Fibroblast of skin of scalp (primary cell): Measurements from ENCODE around the gene FBXL16.

Source experiments
- DNase-seq: peaks from one replicate; pipeline ENCODE4 v3.0.0-alpha.2; 2013

The FBXL16 gene

DNA sequence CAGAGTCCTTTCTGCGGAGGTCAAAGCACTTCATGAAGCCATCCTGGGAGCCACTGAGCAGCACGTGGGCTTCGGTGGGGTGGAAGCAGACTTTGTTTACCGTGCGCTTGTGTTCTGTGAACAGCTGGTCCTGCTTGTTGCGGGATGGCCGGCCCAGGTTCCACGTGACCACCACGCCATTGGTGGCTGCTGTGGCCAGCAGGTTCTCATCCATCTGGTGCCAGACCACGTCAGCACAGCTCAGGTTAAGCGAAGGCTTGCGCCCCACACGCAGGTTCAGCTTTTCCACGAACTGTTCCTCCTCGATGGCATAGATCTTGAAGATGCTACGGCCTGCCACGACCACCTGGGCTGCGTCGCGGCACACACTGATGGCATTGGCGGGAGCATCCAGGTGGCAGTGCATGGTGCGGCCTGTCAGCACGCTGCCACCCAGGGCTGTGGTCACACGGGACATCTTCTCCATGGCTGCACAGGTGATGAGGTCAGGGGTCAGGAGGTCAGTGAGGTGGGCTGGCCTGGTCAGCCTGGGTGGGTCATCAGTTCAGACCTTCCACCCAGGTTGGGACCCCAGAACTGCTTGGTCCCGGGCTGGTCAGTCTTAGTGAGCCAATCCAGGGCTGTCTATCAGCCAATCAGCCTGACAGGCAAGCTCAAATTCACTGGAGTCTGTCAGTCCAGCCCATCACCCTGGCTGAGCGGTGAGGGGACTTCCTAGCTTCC is 16.3 kb downstream of the FBXL16 start:
- DNase-seq: no peak

DNA sequence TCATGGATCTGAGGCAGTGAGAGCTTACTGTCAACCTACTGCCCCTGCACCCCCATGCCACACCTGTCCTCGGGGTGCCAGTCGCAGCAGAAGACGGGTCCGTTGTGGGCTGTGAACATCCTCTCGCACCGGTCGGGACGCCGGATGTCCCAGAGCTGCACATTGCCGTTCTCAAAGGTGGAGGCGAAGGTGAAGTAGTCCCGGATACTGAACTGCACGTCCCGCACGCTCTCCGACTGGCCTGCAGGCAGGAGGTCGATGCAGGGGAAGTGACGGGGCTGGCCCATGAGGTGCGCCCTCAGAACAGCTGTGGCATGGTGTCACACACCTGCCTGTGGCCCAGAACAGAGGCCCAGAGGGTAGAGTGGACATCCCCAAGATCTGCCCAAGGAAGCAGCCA is 18.1 kb downstream of the FBXL16 start:
- DNase-seq: no peak

DNA sequence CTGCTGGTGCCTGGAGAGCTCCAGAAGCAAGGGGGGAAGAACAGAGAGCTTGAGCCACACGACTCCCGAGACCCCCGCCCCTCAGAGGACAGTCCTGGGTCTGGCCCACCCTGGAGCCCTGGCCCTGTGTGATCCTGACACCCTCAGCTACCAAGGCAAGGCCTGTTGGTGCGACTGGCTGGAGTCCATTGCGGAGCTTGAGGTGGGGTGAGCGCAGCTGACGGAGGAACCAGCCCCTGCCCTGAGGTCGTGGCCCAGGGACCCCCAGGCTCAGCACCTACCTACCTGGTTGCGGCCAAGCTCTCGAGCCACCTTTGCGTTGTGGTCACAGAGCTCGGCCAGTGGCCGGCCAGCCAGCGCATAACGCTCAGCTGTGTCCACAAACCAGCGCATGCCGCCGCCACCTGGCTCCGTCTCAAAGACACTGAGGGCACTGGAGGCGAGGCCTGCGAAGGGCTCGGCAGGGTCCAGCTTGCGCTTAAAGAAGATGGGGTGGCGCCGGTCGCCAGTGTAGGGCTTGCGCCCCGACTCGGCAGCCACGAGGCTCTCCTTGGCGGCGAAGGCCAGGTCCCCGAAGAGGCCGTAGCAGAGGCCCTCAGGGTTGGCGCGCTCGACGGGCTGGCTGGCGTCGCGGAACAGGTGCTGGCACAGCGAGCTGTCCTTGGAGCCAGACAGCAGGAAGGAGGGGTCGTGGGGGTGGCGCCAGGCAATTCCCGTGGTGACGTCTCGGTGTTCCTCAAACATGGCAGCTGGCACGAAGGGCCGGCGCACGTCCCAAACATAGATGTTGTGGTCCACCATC is 18.9 kb downstream of the FBXL16 start:
- DNase-seq: no peak

DNA sequence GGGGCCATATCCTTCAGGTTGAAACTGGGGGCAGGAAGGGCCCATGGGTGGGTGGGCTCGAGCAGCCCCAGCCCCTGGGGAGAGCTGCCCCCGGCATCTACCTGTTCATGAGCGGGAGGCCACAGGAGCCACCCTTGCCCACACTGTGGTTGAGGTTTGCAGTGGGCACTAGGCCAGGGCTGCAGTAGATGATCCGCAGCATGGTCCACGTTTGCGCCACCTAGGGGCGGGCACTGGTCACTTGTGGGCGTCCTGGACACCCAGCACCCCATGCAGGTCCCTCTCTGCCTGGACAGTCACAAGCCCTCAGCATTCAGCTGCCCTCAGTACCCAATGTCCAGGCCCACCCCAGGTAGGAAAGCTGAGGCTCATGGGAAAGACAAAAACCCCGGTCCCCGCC is 19.6 kb downstream of the FBXL16 start:
- peak; percentile 45 for DNase-seq

DNA sequence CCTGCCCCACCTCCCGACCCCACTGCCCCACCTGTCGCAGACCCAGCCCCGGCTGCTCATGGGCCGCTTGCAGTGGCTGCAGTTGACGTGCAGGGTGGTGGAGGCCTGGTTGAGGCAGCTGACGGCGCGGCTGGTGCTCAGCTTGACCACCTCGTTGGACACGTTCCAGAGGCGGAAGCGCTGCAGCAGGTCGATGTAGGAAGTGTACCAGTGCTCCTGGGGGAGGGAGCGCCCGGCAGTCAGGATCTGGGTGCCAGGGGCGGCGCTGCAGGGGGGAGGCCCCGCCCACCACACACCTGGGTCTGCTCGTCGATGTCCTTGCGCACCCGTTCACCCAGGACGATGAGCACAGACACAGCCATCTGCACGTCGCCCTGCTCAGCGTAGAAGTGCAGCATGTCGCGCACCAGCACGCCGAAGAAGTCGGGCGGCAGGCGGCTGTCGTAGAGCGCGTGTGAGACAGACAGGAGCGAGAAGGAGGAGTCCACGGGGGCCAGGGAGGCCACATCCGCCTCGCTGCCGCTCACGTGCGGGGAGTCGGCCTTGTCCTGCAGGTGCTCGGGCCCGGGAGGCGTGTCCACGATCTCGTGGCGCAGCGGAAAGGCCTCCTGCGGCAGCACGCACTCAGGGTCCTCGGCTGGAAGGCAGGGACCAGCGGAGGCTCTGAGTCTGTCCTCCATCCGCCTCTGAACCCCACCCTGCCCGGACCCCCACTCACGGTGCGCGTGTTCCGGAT is 20.5 kb downstream of the FBXL16 start:
- no peak for DNase-seq

DNA sequence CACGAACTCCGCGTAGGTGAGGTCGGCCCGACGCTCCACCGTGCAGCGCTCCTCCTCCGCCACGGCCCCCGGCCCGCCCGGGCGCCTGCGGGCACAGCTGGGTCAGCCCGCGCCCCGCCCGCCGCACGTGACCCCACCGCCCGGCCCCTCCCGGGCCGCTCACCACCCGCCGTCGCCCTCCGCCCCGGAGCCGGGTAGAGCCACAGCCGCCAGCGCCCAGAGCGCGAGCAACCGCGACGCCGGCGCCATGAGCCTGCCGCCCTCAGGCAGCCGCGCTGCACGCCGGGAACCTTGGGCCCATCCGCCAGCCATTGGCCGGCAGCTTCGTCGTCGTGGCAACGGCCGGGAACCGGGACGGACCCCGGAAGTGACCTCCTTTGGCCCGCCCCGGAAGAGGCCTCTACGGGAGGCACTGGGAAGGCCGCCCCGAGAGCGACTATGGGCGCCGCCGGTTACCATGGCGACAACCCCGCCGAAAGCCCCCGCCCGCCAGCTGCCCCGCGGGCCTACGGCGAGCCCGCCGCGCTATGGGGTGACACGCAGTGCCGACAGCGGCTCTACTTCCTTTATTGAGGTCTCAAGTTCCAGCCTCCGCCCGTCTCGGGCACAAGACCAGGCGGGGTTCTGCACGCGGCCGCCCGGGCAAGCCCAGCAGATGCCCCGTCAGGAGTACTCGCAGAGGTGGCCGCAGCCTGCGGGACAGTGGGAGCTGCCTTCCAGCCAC is 21.4 kb downstream of the FBXL16 start, which contains the start of gene JMJD8:
Gene JMJD8 (minus strand): TSS at position 264 of the 724 bp plus-strand sequence. CDS start 15 bp downstream, at position 249.
- peak; percentile 96 for DNase-seq

DNA sequence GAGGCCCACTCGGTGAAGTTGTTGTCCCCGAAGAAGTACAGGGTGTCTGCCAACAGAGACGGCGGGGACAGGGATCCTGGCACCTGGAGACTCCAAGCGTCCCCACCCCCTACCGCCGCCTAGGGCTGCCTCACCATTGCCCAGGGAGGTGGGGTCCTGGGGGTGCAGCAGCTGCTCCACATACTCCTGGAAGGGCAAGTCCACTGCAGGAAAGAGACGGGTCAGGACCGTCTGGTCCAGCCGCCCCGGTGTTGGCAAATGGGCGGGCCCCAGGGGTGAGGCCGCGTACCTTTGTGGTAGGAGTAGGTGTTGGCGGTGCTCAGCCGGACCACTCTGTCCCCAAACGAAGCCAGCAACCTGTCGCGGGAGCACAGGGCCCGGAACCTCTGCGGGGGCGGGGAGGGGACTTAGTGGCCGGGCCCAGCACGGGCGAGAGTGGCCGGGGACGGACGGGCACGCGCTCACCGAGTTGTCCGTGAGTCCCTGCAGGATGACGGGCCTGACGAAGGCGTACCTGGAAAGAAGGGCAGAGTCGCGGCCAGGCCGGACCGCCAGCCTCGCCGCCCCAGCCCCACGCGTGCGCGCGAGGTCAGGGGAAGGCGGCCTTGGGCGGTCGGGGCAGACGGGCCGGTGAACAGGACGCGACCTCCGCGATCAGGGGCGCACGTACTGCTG is 22.1 kb downstream of the FBXL16 start:
- no peak for DNase-seq

DNA sequence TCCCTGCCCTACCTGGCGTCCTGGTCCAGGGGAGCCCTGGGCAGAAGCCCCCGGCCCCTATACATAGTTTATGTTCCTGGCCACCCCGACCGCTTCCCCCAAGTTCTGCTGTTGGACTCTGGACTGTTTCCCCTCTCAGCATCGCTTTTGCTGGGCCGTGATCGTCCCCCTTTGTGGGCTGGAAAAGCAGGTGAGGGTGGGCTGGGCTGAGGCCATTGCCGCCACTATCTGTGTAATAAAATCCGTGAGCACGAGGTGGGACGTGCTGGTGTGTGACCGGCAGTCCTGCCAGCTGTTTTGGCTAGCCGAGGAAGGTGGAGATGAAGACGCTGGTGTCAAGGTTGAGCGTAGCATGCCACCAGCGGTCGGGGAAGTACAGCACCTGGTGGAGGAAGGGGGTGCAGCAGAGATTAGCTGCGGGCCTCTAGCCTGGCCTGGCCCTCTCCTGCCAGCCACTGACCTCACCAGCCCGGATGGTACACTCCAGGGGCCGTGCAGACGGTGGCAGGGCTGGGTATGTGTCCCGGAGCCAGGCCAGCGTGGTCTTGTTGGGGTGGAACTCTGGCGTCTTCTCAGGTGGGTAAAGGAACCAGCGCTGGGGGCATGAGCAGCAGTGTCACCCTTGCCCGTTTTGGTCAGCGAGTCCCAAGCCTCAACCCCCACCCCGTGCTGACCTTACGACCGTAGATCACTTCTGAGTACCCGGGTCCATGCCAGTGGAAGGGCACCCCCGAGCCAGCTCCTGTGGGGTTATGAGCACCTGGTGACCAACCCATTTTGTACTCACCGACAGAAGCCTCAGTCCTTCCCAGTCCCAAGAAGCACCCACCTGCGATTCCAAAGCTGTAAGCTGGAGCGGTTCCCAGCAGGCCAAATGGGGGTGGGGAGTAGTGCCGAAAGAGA is 22.9 kb downstream of the FBXL16 start:
- no peak for DNase-seq

DNA sequence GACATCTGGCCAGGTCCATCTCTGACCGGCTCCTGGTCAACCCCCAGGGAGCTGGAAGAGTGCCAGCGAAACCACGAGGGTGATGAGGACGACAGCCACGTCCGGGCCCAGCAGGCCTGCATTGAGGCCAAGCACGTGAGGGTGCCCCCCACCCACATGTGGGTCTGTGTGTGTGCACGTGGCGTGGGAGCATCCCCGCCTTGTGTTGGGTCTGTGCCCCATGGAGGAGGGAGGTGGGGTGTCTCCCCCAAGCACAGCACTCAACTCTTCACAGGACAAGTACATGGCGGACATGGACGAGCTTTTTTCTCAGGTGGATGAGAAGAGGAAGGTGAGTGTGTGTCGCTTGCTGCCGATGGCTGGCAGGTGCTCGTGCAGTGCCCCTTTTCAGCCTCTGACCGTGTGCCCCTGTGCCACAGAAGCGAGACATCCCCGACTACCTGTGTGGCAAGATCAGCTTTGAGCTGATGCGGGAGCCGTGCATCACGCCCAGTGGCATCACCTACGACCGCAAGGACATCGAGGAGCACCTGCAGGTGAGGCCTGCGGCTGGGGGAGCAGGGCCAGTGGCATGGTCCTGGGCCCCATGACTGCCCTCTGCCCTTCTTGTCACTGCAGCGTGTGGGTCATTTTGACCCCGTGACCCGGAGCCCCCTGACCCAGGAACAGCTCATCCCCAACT is 23.7 kb downstream of the FBXL16 start:
- DNase-seq: no peak

DNA sequence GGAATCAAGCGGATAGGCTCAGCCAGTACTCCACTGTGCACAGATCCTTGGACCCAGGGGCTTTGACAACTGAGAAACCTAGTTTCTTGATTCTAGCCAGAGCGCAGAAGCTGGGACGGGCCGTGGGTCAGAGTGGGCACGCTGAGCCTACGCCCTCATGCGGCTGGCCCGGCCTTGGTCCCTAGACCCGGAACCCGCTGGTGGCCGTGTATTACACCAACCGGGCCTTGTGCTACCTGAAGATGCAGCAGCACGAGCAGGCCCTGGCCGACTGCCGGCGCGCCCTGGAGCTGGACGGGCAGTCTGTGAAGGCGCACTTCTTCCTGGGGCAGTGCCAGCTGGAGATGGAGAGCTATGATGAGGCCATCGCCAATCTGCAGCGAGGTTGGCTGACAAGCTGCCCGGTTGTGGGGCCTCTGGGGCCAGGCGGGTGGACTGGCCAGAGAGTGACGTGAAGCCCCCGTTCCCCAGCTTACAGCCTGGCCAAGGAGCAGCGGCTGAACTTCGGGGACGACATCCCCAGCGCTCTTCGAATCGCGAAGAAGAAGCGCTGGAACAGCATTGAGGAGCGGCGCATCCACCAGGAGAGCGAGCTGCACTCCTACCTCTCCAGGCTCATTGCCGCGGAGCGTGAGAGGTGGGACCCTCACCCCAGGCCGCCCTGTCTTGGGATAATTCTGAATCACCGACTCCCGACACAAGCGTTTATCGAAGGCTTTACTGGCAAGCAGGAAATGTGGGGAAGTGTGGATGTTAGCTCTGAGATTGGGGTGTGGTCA is 24.4 kb downstream of the FBXL16 start:
- peak; percentile 14 for DNase-seq

DNA sequence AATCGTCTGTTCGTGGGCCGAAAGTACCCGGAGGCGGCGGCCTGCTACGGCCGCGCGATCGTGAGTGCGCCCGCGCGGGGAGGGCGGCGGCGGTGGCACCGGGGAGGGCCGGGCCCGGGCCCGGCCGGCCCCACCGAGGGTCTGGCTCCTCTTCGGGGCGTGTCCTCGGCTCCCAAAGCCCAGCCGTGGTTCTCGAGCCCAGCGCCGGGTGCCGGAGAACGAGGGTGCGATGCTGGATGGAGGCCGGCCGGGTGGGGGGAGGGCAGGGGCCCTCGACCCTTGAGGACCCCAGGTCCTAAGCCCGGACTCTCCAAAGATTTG is 25.0 kb downstream of the FBXL16 start:
- no peak for DNase-seq

DNA sequence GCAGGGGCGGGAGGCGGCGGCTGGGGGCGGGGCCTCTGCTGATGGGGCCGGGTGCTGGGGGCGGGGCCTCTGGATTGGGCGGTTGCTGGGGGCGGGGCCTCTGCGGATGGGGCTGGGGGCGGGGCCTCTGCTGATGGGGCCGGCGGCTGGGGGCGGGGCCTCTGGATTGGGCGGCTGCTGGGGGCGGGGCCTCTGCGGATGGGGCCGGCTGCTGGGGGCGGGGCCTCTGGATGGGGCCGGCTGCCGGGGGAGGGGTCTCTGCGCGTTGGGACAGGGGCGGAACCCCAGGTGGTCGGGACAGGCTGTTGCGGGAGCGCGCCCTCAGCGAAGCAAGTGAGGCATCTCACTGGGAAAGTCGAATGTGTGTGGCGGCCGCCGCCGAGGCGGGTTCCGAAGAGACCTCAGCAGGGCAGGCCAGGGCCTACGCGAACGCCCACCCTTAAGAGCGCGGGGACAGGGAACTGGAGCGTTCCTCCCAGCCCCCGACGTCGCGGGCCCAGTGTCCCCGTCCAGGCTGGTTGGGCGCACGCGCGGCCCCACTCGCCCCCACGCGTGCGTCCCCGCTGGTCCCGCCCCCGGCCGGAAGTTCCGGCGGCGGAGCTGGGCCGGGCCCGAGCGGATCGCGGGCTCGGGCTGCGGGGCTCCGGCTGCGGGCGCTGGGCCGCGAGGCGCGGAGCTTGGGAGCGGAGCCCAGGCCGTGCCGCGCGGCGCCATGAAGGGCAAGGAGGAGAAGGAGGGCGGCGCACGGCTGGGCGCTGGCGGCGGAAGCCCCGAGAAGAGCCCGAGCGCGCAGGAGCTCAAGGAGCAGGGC is 25.6 kb downstream of the FBXL16 start, which contains the start of gene STUB1:
Gene STUB1 (plus strand): TSS at position 597 of the 811 bp plus-strand sequence. CDS start 116 bp downstream, at position 713.
- DNase-seq: peak; percentile 89

DNA sequence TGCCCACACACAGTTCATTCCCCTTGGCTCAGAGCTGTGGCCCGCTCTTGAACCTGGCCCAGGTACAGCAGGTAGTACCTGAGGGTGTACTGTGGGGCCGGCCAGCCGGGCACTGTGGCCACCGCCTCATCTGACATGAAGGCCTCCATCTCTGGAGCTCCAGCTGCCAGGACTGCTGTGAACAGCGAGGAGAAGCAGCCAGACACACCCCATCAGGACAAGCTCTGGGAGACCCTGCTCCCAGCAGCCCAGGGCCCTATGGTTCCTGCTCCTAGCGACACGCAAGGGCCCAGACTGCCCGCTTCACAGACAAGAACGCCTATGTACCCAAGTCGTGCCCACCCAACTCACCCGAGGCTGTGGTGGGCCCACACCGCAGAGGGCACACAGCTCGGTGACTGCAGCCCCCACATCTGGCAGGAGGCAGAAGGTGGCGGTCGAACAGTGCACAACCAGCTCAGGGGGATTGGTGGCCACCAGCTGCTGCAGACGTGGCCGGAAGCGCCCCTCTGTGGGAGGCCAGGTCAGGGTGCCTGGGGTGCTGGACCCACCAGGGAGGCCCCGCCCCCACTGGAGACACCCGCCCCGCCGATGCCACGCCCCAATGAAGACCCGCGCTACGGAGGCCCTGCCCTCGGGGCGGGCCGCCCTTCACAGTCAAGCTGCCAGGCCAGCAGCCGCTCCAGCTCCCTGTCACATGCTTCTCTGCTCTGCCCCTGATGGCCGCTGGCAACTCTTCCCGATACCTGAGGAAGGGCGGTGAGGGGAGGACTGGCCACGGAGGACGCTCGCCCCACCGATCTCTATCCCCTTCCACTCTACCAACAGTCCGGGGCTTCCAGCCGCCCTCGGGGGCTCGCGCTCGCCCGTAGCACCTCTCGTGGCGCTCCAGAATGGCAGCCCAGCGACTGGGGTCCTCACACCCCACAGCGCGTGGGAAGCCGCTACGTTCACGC is 26.5 kb downstream of the FBXL16 start:
- peak; percentile 69 for DNase-seq

DNA sequence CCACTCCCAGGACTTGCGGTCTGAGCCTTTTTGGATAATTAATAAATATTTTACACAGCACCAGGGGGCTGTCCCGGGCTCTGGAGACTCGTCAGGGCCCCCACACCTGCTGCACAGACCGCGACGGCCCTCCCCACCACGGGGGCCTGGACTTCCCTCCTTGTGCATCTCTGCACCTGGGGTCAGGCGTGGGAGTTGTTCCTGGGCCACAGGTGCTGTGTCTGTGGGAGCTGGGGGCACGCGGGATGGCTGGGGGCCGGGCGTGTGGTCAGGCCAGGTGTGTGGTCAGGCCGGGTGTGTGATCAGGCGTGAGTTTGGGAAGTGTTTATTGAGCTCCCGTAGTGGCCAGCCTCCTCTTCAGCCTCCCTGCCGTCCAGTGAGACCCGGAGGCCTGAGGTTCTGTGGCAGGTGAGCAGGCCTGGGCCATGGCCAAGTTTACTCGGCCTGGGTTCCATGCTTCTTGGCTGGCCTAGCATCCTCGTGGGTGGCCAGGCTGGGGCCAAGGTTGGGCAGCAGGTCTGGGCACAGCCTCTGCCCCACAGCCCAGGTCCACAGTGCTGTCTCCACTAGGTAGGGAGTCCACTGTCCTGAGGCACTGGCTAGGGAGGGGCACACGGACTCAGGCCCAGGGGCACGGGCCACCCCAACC is 27.3 kb downstream of the FBXL16 start:
- no peak for DNase-seq

DNA sequence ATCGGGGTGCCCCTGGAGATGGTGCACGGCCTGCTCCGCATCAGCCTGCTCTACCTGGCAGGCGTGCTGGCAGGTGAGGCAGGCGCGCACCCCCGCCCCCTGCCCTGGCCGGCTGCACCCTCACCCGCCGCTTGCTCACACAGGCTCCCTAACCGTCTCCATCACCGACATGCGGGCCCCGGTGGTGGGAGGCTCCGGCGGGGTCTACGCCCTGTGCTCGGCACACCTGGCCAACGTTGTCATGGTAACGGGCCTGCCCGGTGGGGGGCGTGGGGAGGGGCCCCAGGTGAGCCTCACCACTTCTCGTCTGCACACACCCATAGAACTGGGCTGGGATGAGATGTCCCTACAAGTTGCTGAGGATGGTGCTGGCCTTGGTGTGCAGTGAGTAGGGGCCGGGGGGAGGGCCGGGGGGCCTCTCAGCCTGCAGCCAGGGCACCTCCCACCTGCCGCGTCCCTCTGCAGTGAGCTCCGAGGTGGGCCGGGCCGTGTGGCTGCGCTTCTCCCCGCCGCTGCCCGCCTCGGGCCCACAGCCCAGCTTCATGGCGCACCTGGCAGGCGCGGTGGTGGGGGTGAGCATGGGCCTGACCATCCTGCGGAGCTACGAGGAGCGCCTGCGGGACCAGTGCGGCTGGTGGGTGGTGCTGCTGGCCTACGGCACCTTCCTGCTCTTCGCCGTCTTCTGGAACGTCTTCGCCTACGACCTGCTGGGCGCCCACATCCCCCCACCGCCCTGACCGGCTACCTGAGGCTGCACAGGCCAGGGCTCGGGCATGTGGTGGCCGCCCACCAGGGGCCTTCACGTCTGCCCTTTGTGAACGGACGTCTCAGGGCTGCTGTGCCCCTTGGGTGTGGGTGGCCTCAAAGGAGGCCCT is 28.0 kb downstream of the FBXL16 start:
- no peak for DNase-seq

DNA sequence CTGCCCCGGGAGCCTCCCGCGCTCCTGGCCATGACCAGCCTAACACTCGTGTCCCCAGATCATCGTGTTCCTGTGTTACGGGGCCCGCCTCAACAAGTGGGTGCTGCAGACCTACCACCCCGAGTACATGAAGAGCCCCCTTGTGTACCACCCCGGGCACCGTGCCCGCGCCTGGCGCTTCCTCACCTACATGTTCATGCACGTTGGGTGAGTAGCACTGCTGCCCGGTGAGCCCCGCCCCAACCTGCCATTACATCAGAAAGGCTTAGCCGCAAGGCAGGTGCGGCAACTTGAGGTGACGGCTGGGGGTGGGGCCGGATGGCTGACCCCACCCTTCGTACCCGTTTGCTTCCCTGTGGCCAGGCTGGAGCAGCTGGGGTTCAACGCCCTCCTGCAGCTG is 28.7 kb downstream of the FBXL16 start:
- no peak for DNase-seq
